SK-N-MC (cell line): ENCODE results near the gene NAA10.

Source experiments
- EZH2 ChIP-seq: fragments of 200-600 bp; sonication (generic); IDR thresholded peaks from one replicate; pipeline ENCODE4 v1.6.1; 2017; ENCODE audit warnings: antibody characterized with exemption
- POLR2AphosphoS5 ChIP-seq: IDR thresholded peaks from 2 replicates; pipeline ENCODE4 v1.6.1; 2012; ENCODE audit warnings: mild to moderate bottlenecking, low read depth, low read length, borderline replicate concordance

- TF ChIP-seq POLR2AphosphoS5 (no peak), EZH2 (no peak)
Observed at GRCh38 chrX:153900831-153901752, 33.7 kb downstream of the NAA10 start.
